Activated CD4-positive, alpha-beta memory T cell treated with anti-CD3 and anti-CD28 coated beads, Interleukin-2, amount 10 ng/mL, durations not matched to agents 7 days and 5 days (primary cell): ENCODE data around the gene KCNQ5. TPM values are rescaled to one million over a fixed set of nuclear protein-coding genes. Genes with fewer than 3 reads are reported as not detected.
"Not testable (repeated sequence)": the region's sequence is repeated elsewhere in the genome, so short reads cannot be mapped to it uniquely, and the experiment has no call there.

ENCODE experiments used
- CTCF ChIA-PET: fragments of 350-600 bp; sonication (Branson Sonifier 250); formaldehyde crosslinking; loops from one replicate; lab custom pipeline; 2021; ENCODE audit warnings: antibody characterized with exemption, inconsistent platforms; lab: Charles Lee
- POLR2A ChIA-PET: fragments of 350-600 bp; sonication (Branson Sonifier 250); formaldehyde crosslinking; loops from one replicate; lab custom pipeline; 2021; ENCODE audit warnings: antibody characterized with exemption; lab: Charles Lee
- DNase-seq: peaks from one replicate; pipeline ENCODE4 v3.0.0-alpha.2; 2020
- H3K27ac Mint-ChIP-seq: one replicate; pipeline ENCODE4 v1.8.0; 2021; ENCODE audit warnings: mild to moderate bottlenecking, mixed read lengths
- H3K27me3 Mint-ChIP-seq: one replicate; pipeline ENCODE4 v1.8.0; 2021; ENCODE audit warnings: mixed read lengths
- H3K36me3 Mint-ChIP-seq: one replicate; pipeline ENCODE4 v1.8.0; 2021; ENCODE audit warnings: low read depth, mixed read lengths
- H3K4me1 Mint-ChIP-seq: one replicate; pipeline ENCODE4 v1.8.0; 2021; ENCODE audit warnings: mixed read lengths
- H3K4me3 Mint-ChIP-seq: one replicate; pipeline ENCODE4 v1.8.0; 2021; ENCODE audit warnings: mild to moderate bottlenecking, mixed read lengths
- H3K9me3 Mint-ChIP-seq: one replicate; pipeline ENCODE4 v1.8.0; 2021; ENCODE audit warnings: mixed read lengths
- total RNA-seq, 2 experiments: library from RNA; stranded (reverse); gene quantifications; one replicate each; pipeline ENCODE4 v1.2.3, GENCODE V29; 2021

Gene KCNQ5
- total RNA-seq, 2 experiments from 2014 or later, result 4.3 to 4.7 TPM

GRCh38 chr6:73169633-73170032 is 547.8 kb downstream of the KCNQ5 start:
- H3K27me3 Mint-ChIP-seq, result no peaks in the 10 kb centered on the region
- ChIA-PET CTCF (no interaction called here), POLR2A (no interaction called here)
- no peak overlapping the region for H3K4me3 Mint-ChIP-seq
- no peak overlapping the region for H3K27ac Mint-ChIP-seq
- no peaks in the 10 kb centered on the region for H3K9me3 Mint-ChIP-seq
- DNase-seq, result no peak
- no peaks in the 10 kb centered on the region for H3K4me1 Mint-ChIP-seq
- no peaks in the 10 kb centered on the region for H3K36me3 Mint-ChIP-seq

GRCh38 chr6:73174646-73175045 is 552.8 kb downstream of the KCNQ5 start:
- no peaks in the 10 kb centered on the region for H3K36me3 Mint-ChIP-seq
- no peaks in the 10 kb centered on the region for H3K27me3 Mint-ChIP-seq
- no peaks in the 10 kb centered on the region for H3K4me1 Mint-ChIP-seq
- POLR2A ChIA-PET, result no interaction called here
- no peaks in the 10 kb centered on the region for H3K9me3 Mint-ChIP-seq
- H3K4me3 Mint-ChIP-seq, result no peak overlapping the region
- no peak overlapping the region for H3K27ac Mint-ChIP-seq
- CTCF ChIA-PET, result no interaction called here
- no peak for DNase-seq

GRCh38 chr6:73176057-73176456 is 554.2 kb downstream of the KCNQ5 start:
- Mint-ChIP-seq H3K27me3 (no peaks in the 10 kb centered on the region), H3K4me1 (peaks cover 3% of the 10 kb centered on the region), H3K27ac (no peak overlapping the region), H3K9me3 (no peaks in the 10 kb centered on the region), H3K36me3 (no peaks in the 10 kb centered on the region), H3K4me3 (no peak overlapping the region)
- ChIA-PET CTCF (no interaction called here), POLR2A (no interaction called here)
- DNase-seq, result no peak

GRCh38 chr6:73177221-73177944 is 555.5 kb downstream of the KCNQ5 start:
- no peak for DNase-seq
- H3K9me3 Mint-ChIP-seq, result no peaks in the 10 kb centered on the region
- peaks cover 3% of the 10 kb centered on the region for H3K4me1 Mint-ChIP-seq
- H3K36me3 Mint-ChIP-seq, result no peaks in the 10 kb centered on the region
- ChIA-PET CTCF (interaction anchor here (0.6 kb wide), 1 partner anchor 557 kb away, joined by 3 read pairs; no protein-coding TSS in a partner anchor), POLR2A (no interaction called here)
- H3K27me3 Mint-ChIP-seq, result no peaks in the 10 kb centered on the region
- H3K27ac Mint-ChIP-seq, result no peak overlapping the region
- H3K4me3 Mint-ChIP-seq, result no peak overlapping the region

GRCh38 chr6:73180076-73180738 is 558.3 kb downstream of the KCNQ5 start:
- H3K9me3 Mint-ChIP-seq, result no peaks in the 10 kb centered on the region
- H3K4me1 Mint-ChIP-seq, result peaks cover 3% of the 10 kb centered on the region
- H3K27me3 Mint-ChIP-seq, result no peaks in the 10 kb centered on the region
- ChIA-PET POLR2A (no interaction called here), CTCF (interaction anchor here (0.5 to 1.3 kb wide), 2 partner anchors 21 to 146 kb away, joined by 3 to 5 read pairs; no protein-coding TSS in a partner anchor)
- DNase-seq, result no peak
- no peaks in the 10 kb centered on the region for H3K36me3 Mint-ChIP-seq
- no peak overlapping the region for H3K27ac Mint-ChIP-seq
- H3K4me3 Mint-ChIP-seq, result no peak overlapping the region

GRCh38 chr6:73180763-73181619 is 559.1 kb downstream of the KCNQ5 start:
- ChIA-PET CTCF (interaction anchor here (1.3 kb wide), 1 partner anchor 145 kb away, joined by 5 read pairs; no protein-coding TSS in a partner anchor), POLR2A (no interaction called here)
- no peaks in the 10 kb centered on the region for H3K9me3 Mint-ChIP-seq
- no peak for DNase-seq
- H3K27ac Mint-ChIP-seq, result no peak overlapping the region
- H3K27me3 Mint-ChIP-seq, result no peaks in the 10 kb centered on the region
- peaks cover 3% of the 10 kb centered on the region for H3K4me1 Mint-ChIP-seq
- H3K4me3 Mint-ChIP-seq, result no peak overlapping the region
- H3K36me3 Mint-ChIP-seq, result no peaks in the 10 kb centered on the region

GRCh38 chr6:73182021-73182607 is 560.2 kb downstream of the KCNQ5 start:
- no peak overlapping the region for H3K27ac Mint-ChIP-seq
- peaks cover 3% of the 10 kb centered on the region for H3K4me1 Mint-ChIP-seq
- H3K4me3 Mint-ChIP-seq, result no peak overlapping the region
- DNase-seq, result no peak
- no peaks in the 10 kb centered on the region for H3K27me3 Mint-ChIP-seq
- H3K36me3 Mint-ChIP-seq, result no peaks in the 10 kb centered on the region
- H3K9me3 Mint-ChIP-seq, result no peaks in the 10 kb centered on the region
- CTCF ChIA-PET, result interaction anchor here (0.8 to 0.9 kb wide), 2 partner anchors 52 to 145 kb away, joined by 3 read pairs; no protein-coding TSS in a partner anchor
- POLR2A ChIA-PET, result no interaction called here

- H3K27ac Mint-ChIP-seq, H3K9me3 Mint-ChIP-seq, H3K4me1 Mint-ChIP-seq, H3K4me3 Mint-ChIP-seq, CTCF ChIA-PET, DNase-seq, H3K27me3 Mint-ChIP-seq, POLR2A ChIA-PET, H3K36me3 Mint-ChIP-seq: not testable (repeated sequence)
Measured at GRCh38 chr6:73193302-73193701, 571.4 kb downstream of the KCNQ5 start.

- ChIA-PET POLR2A (no interaction called here), CTCF (no interaction called here)
- Mint-ChIP-seq H3K4me1 (no peaks in the 10 kb centered on the region), H3K27me3 (no peaks in the 10 kb centered on the region), H3K27ac (no peak overlapping the region), H3K4me3 (no peak overlapping the region), H3K36me3 (no peaks in the 10 kb centered on the region), H3K9me3 (no peaks in the 10 kb centered on the region)
- no peak for DNase-seq
Measured at GRCh38 chr6:73194744-73195143, 572.9 kb downstream of the KCNQ5 start.

GRCh38 chr6:73200247-73200646 is 578.4 kb downstream of the KCNQ5 start:
- H3K4me1 Mint-ChIP-seq, result no peaks in the 10 kb centered on the region
- no peaks in the 10 kb centered on the region for H3K36me3 Mint-ChIP-seq
- POLR2A ChIA-PET, result no interaction called here
- H3K27ac Mint-ChIP-seq, result no peak overlapping the region
- H3K4me3 Mint-ChIP-seq, result no peak overlapping the region
- no peaks in the 10 kb centered on the region for H3K9me3 Mint-ChIP-seq
- CTCF ChIA-PET, result no interaction called here
- DNase-seq, result no peak
- no peaks in the 10 kb centered on the region for H3K27me3 Mint-ChIP-seq

GRCh38 chr6:73200735-73201134 is 578.9 kb downstream of the KCNQ5 start:
- no peak for DNase-seq
- ChIA-PET POLR2A (no interaction called here), CTCF (no interaction called here)
- no peaks in the 10 kb centered on the region for H3K36me3 Mint-ChIP-seq
- no peaks in the 10 kb centered on the region for H3K4me1 Mint-ChIP-seq
- no peak overlapping the region for H3K27ac Mint-ChIP-seq
- no peaks in the 10 kb centered on the region for H3K27me3 Mint-ChIP-seq
- no peaks in the 10 kb centered on the region for H3K9me3 Mint-ChIP-seq
- no peak overlapping the region for H3K4me3 Mint-ChIP-seq

- POLR2A ChIA-PET, result no interaction called here
Measured at GRCh38 chr6:73203098-73203497, 581.2 kb downstream of the KCNQ5 start.

GRCh38 chr6:73204252-73204651 is 582.4 kb downstream of the KCNQ5 start:
- Mint-ChIP-seq H3K36me3 (no peaks in the 10 kb centered on the region), H3K9me3 (no peaks in the 10 kb centered on the region), H3K4me1 (no peaks in the 10 kb centered on the region), H3K27ac (no peak overlapping the region), H3K27me3 (peaks cover 4% of the 10 kb centered on the region), H3K4me3 (no peak overlapping the region)
- no peak for DNase-seq
- ChIA-PET CTCF (interaction anchor here (0.6 kb wide), 1 partner anchor 19 kb away, joined by 3 read pairs; no protein-coding TSS in a partner anchor), POLR2A (no interaction called here)

More at GRCh38 chr6:73203098-73203497, 581.2 kb downstream of the KCNQ5 start:
- Mint-ChIP-seq H3K36me3 (no peaks in the 10 kb centered on the region), H3K27ac (no peak overlapping the region), H3K4me1 (no peaks in the 10 kb centered on the region), H3K4me3 (no peak overlapping the region), H3K9me3 (no peaks in the 10 kb centered on the region), H3K27me3 (peaks cover 4% of the 10 kb centered on the region)
- DNase-seq, result no peak
- CTCF ChIA-PET, result no interaction called here
